ENCODE measurements around the gene JMJD1C.

Gene JMJD1C

GRCh38 chr10:63373176-63373575, 92.6 kb downstream of the JMJD1C start:
- Histone ChIP-seq H3K4me2 (ENCODE audit: low read depth, low read length, poor library complexity, severe bottlenecking) (no peak overlapping the region), H3K27me3 (ENCODE audit: insufficient read depth, low read length, poor library complexity, severe bottlenecking) (no peaks in the 10 kb centered on the region)

DNA sequence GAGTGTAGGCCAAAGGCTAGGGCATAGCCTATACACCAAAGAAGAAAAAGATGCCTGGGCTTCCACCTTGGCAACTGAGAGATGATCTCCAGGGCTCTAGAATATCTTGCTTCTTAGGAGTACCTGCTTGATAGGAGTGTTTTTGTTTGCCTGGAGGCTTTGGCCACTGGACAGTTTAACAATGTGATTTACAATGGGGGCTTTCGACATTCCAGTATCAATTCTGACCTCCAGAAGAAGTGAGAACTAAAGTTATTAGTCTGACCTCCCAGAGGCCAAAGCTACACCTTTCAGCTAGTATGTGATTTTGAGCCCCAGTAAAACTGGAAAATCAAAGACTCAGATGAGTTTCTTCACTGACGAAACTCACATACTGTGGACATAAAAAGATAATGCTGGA, 96.1 kb downstream of the JMJD1C start:
- no peaks in the 10 kb centered on the region for H3F3A ChIP-seq (ENCODE audit: low read depth)

More at GRCh38 chr10:63373176-63373575, 92.6 kb downstream of the JMJD1C start:
- Histone ChIP-seq H3K4me3 (ENCODE audit: low read length, poor library complexity, severe bottlenecking) (no peak overlapping the region), H3K4me1 (ENCODE audit: insufficient read depth, low read length, poor library complexity, severe bottlenecking) (peaks cover 8% of the 10 kb centered on the region), H3K79me2 (ENCODE audit: insufficient read depth, low read length) (peaks cover 46% of the 10 kb centered on the region), H3K9me2 (replicated peaks; ENCODE audit: low read depth, low read length) (no peaks in the 10 kb centered on the region), H3F3A (ENCODE audit: low read depth) (no peaks in the 10 kb centered on the region), H3K9ac (ENCODE audit: low read depth, low read length, poor library complexity, severe bottlenecking) (no peak overlapping the region), H3K9me3 (ENCODE audit: insufficient read depth, low read depth, low read length) (no peaks in the 10 kb centered on the region), H3K36me3 (ENCODE audit: insufficient read depth, low read length) (no peaks in the 10 kb centered on the region), H4K20me1 (ENCODE audit: insufficient read depth, low read length, poor library complexity, severe bottlenecking) (peaks cover 8% of the 10 kb centered on the region), H2AFZ (ENCODE audit: low read length) (no peak overlapping the region)
- TF ChIP-seq CTCF (conservative IDR thresholded peaks at IDR 0.05; ENCODE audit: low read length) (no peak), EZH2phosphoT487 (IDR thresholded peaks at IDR 0.05; ENCODE audit: borderline replicate concordance) (no peak)

DNA sequence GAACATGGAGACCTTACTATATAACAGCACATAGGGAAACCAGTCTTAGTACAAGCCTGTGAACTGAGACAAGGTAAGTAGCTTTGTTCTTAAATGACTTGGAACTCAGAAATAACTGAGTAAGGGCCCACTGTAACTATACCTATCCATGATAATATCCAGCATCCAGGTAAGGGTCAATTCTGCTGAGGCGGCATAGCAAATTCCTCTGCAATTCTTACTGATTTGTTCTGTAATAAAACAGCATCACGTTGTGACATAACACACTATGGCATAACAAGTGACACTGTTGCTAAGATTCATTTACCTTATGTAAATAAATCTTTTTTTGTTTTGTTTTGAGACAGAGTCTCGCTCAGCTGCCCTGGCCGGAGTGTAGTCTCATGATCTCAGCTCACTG, 97.4 kb downstream of the JMJD1C start:
- Histone ChIP-seq H3K4me2 (ENCODE audit: low read depth, low read length, poor library complexity, severe bottlenecking) (no peak overlapping the region), H2AFZ (ENCODE audit: low read length) (no peak overlapping the region), H3K79me2 (ENCODE audit: insufficient read depth, low read length) (peaks cover 36% of the 10 kb centered on the region), H4K20me1 (ENCODE audit: insufficient read depth, low read length, poor library complexity, severe bottlenecking) (peaks cover 8% of the 10 kb centered on the region), H3K4me3 (ENCODE audit: low read length, poor library complexity, severe bottlenecking) (no peak overlapping the region), H3K27me3 (ENCODE audit: insufficient read depth, low read length, poor library complexity, severe bottlenecking) (no peaks in the 10 kb centered on the region), H3K9me2 (replicated peaks; ENCODE audit: low read depth, low read length) (no peaks in the 10 kb centered on the region), H3K36me3 (ENCODE audit: insufficient read depth, low read length) (no peaks in the 10 kb centered on the region), H3K9ac (ENCODE audit: low read depth, low read length, poor library complexity, severe bottlenecking) (no peak overlapping the region), H3K9me3 (ENCODE audit: insufficient read depth, low read depth, low read length) (no peaks in the 10 kb centered on the region), H3K4me1 (ENCODE audit: insufficient read depth, low read length, poor library complexity, severe bottlenecking) (no peaks in the 10 kb centered on the region), H3F3A (ENCODE audit: low read depth) (no peaks in the 10 kb centered on the region)
- TF ChIP-seq CTCF (conservative IDR thresholded peaks at IDR 0.05; ENCODE audit: low read length), result no peak
- TF ChIP-seq EZH2phosphoT487 (IDR thresholded peaks at IDR 0.05; ENCODE audit: borderline replicate concordance), result no peak

More for the DNA sequence above, 96.1 kb downstream of the JMJD1C start:
- H3K4me2 ChIP-seq (ENCODE audit: low read depth, low read length, poor library complexity, severe bottlenecking), result no peak overlapping the region
- H3K4me1 ChIP-seq (ENCODE audit: insufficient read depth, low read length, poor library complexity, severe bottlenecking), result no peaks in the 10 kb centered on the region
- no peaks in the 10 kb centered on the region for H3K27me3 ChIP-seq (ENCODE audit: insufficient read depth, low read length, poor library complexity, severe bottlenecking)
- H3K79me2 ChIP-seq (ENCODE audit: insufficient read depth, low read length), result peaks cover 44% of the 10 kb centered on the region
- H3K9ac ChIP-seq (ENCODE audit: low read depth, low read length, poor library complexity, severe bottlenecking), result no peak overlapping the region
- H4K20me1 ChIP-seq (ENCODE audit: insufficient read depth, low read length, poor library complexity, severe bottlenecking), result peaks cover 8% of the 10 kb centered on the region
- H3K9me3 ChIP-seq (ENCODE audit: insufficient read depth, low read depth, low read length), result no peaks in the 10 kb centered on the region
- H3K9me2 ChIP-seq (replicated peaks; ENCODE audit: low read depth, low read length), result no peaks in the 10 kb centered on the region
- no peaks in the 10 kb centered on the region for H3K36me3 ChIP-seq (ENCODE audit: insufficient read depth, low read length)
- H2AFZ ChIP-seq (ENCODE audit: low read length), result no peak overlapping the region
- TF ChIP-seq CTCF (conservative IDR thresholded peaks at IDR 0.05; ENCODE audit: low read length) (no peak), EZH2phosphoT487 (IDR thresholded peaks at IDR 0.05; ENCODE audit: borderline replicate concordance) (no peak)
- H3K4me3 ChIP-seq (ENCODE audit: low read length, poor library complexity, severe bottlenecking), result no peak overlapping the region

Data from Loucy (cell line).